SK-MEL-5 (cell line): ENCODE results near the gene SMIM35. TPM values are rescaled to one million over a fixed set of nuclear protein-coding genes. Genes with fewer than 3 reads are reported as not detected.

Source experiments
- DNase-seq: peaks from one replicate; pipeline ENCODE4 v3.0.0-alpha.2; 2016; ENCODE audit warnings: low read depth, low spot score
- in situ Hi-C: cut with HindIII; loops from 2 replicates; pipeline ENCODE4 v1.10.0; 2016; ENCODE audit warnings: low sequenced_read_pairs, high pct_unique_total_duplicates, low pct_unique_long_range_greater_than_20kb
- total RNA-seq: library from RNA; depleted of rRNA; stranded (reverse); fragments of >200 nt; shearing (Covaris generic); gene quantifications from 2 replicates; pipeline ENCODE4 v1.2.3, GENCODE V29; 2014

SMIM35 gene
- total RNA-seq, 1 experiment from 2014 or later, result not detected

DNA sequence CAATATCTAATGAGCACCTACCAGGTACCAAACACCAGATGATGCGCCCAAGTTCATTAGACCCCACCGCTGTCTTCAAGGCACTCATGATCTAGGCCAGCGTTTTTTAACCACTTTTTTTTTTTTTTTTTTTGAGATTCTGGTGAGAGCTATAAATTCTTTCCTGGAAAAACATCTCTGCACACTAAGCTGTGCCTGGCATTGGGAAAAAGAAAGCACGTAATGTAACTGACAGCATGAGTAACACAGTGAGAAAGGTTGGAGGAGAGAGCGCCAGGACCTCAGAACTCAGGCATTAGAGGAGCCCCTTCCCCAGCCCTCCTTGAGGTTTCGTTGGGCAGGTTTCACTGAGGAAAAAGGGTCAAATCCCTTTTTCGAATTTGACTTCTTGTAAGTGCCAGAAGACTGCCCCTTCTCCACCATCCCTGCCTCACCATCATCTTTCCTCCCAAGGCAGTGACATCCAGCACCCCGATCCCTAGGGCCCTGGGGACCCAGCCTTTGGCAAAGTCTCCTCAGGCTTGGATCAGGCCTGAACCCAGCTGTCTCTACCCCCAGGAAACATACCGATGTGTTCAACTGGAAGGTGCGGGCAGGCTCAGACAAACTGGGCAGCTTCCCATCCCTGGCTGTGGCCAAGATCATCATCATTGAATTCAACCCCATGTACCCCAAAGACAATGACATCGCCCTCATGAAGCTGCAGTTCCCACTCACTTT is 26.1 kb upstream of the SMIM35 start:
- in situ Hi-C loops, result no loop called here
- no peak for DNase-seq

DNA sequence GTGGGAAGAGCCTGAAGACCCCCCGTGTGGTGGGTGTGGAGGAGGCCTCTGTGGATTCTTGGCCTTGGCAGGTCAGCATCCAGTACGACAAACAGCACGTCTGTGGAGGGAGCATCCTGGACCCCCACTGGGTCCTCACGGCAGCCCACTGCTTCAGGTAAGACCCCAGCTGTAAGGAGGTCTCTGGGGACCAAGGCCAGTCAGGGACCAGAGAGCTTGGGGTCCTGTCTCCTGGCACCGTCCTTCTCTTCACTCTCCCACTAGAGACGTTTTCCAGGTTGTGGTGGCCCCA is 24.9 kb upstream of the SMIM35 start:
- in situ Hi-C loops, result no loop called here
- no peak for DNase-seq

DNA sequence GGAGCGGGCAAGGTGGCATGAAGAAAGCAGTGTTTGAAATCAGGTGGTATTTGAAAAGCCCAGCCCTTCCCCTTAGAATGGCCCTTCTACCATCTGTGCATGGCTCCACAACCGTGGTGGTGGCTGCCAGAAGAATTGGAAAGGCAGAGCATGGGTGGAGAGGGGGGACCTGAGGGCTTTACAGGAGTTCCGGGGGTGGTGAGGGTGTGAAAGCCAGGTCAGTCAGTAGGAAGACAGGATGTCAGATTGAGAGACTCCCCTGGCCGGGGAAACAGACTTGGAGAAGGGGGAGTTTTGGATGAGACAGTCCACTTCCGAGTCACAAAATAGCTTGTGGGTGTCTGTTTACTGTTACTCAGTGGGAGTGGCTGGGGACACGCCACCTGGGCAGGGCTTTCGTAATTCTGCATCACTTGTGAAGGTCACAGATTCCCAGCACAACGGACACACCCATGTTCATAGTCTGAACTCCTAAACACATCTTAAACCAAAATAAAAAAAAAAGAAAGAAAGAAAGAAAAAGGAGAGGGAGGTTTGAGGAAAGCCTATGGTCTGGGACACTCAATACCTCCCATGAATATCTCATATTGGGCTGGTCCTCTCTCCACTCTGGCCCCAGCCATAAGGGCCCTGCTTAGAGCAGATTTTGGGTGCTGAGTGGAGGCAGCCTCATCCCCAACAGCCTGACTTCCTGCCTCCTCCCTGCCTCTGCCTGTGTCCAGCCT is 24.4 kb upstream of the SMIM35 start:
- in situ Hi-C loops, result no loop called here

DNA sequence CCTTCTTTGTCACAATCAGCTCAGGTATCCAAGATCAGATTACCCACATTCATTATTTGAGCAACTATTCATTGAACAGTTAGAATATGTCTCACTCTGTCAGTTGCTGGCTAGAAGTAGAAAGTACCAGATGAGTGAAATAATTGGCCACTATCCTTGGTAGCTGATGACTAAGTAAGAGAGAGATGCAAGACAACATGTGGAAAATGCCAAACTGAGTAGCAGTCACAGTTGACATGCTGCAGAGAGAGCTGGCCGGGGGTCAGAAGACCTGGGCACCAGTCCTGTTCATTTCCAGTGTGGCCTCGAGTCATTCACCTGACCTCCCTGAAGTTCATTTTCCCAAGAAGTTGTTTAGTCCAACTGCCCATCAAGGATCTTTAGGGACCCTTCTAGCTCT is 22.5 kb upstream of the SMIM35 start:
- in situ Hi-C loops, result no loop called here
- DNase-seq, result no peak

More for the DNA sequence above, 24.4 kb upstream of the SMIM35 start:
- no peak for DNase-seq

DNA sequence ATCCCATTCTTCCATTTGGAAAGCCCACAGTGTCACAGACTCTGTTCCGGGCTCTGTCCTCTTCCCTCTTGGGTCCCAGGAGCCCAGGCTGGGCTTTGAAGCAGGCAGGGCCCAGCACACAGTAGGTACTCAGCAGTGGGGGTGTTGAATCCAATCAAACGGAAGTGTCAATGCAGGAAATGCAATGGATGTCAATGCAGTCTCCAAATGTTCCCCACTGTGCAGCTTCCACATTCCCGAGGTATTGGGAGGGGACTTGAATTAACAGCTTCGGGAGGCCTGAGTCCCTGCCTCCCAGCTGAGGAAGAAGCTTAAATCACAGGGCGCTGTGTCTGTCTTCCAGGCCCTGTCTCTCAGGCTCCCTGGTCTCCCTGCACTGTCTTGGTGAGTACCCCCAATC is 21.8 kb upstream of the SMIM35 start:
- in situ Hi-C loops, result no loop called here
- no peak for DNase-seq

DNA sequence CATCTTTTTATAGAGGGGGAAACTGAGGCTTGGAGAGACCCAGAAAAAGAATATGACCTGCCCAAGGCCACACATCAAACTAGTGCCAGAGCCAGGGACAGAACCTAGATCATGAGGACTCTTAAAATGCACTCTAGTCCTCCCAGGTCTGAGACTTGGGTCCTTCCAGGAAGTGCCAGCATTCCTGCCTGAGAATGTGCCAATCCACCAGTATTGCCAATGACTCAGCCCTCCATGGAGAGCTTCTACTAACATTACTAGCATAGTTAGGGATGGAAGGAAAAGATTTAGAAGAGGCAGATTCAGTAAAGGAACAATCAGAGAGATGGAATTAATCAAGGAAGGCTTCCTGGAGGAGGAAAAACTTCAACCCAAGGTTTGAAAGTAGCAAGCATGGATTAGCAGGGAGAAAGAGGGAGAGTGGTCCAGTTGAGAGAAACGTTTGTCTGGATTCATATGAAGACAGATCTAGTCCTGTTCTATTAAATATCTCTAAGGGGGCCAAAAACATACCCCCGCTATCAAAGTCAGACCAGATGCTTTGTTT is 20.1 kb upstream of the SMIM35 start:
- DNase-seq, result no peak
- in situ Hi-C loops, result no loop called here

DNA sequence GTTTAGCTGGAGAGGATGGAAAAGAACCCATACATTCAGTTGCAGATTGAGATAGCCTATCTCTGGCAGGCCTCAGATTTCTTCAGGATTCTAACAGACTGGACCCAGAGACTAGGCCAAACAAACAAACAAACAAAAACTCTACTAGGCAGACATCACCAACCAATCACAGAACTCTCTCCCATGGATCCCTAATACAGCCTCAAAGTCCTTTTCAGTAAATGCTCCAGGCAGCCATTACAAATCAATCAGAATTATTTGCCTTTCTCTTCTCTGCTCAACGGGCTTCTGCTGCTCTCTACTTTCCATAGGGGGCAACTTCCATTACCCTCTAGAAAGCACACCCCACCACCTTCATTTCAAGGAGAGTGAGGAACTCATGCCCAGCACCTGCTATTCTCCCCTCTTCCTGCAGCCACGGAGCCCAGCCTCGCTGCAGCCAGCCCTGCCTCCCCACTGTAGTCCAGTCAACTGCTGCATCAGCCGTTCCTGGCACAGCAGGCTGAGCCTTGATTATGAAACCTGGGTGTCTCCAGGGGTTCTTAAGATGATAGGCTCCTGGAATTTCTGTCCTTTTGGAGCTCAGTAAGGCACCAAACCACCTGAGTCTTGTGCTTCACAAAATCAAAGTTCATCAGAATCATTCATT is 19.0 kb upstream of the SMIM35 start:
- in situ Hi-C loops, result no loop called here

DNA sequence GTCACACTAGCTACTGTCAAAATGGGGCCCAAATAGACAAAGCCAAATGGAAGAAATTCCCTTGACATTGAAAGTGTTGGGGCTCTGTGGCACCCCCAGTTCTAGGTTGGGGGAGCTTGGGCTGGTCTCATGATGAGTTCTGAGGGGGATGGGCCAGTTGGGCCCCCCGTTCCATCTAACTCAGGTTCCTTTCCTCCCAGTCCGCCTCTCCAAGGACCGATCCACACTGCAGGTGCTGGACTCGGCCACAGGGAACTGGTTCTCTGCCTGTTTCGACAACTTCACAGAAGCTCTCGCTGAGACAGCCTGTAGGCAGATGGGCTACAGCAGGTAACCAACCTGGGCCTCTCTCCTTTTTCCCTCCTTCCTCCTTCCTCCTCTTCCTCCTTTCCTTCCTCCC is 17.7 kb upstream of the SMIM35 start:
- in situ Hi-C loops, result no loop called here
- no peak for DNase-seq

More for the DNA sequence above, 19.0 kb upstream of the SMIM35 start:
- no peak for DNase-seq

DNA sequence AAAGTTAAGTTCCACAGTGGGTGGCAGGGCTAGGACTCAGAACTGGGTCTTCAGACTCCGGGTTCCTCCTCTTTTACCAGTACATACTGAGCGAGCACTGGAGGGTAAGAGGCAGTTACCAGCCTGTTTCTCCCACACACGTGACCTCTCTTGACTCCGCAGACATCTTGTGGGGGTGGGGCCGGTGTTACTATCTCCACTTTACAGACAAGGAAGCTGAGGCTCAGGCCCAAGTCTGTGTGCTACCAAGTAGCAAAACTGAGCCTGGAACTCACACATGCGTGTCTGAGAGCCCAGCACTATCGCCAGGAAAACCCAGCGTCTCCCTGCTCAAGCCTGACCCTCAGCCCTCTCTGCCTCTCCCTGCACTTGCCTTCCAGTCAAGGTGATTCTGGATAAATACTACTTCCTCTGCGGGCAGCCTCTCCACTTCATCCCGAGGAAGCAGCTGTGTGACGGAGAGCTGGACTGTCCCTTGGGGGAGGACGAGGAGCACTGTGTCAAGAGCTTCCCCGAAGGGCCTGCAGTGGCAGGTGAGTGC is 16.0 kb upstream of the SMIM35 start:
- in situ Hi-C loops, result no loop called here
- no peak for DNase-seq

DNA sequence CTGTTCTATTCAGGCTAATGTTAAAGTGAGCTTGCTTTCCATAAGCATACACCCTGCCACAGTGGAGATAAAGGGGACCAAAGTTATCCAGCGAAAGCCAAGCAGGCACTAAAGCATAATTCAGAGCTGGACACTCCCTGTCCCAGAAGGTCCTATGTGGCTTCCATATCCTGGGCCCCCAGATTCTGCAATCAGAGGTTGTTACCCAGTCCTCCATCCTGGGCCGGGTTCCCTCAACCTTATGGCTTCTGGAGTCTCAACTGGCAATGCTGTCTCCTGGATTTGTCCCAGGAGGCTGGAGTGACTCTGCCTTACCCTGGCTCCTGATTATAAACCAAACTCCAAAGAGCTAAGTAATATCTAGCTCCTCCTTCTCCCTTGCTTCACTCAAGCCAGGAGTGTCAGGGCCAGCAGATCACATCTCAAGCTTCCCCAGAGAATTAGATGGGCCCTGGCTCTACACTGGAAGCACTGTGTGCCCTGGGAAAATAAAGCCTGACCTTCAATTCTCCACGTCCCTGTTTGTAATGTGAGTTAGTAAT is 14.0 kb upstream of the SMIM35 start:
- DNase-seq, result no peak
- in situ Hi-C loops, result no loop called here

DNA sequence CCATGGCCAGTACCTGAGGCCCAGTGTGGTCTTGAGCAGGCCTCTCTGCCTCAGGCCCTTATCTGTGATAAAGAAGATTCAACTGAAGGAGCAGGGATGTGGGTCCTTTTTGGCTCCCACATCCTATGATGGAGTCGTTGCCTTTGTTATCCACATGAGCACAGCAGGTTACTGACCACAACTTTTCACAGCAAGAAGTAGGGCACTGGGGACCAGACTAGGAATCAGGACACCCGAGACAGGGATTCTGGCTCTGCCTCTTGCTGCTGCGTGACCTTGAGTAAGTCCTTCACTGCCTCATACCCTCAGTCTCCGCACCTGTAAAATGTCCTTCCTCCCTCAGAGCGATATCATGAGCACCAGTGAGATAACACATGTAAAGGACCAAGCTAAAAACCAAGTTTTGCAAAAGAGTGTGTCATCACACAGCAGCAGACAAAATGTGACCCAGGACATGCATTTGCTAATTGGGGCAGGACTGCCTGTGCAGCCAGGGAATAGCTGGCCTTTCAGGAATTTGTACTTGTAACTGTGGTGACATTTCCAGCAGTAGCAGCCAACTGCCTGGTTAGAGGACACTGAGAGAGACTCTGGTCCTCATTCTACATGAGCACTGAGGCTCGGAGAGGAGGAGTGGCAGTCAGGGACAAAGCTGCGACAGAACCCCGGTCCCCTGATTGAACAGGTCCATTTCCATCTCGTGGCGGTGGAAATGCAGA is 13.2 kb upstream of the SMIM35 start:
- in situ Hi-C loops, result no loop called here

DNA sequence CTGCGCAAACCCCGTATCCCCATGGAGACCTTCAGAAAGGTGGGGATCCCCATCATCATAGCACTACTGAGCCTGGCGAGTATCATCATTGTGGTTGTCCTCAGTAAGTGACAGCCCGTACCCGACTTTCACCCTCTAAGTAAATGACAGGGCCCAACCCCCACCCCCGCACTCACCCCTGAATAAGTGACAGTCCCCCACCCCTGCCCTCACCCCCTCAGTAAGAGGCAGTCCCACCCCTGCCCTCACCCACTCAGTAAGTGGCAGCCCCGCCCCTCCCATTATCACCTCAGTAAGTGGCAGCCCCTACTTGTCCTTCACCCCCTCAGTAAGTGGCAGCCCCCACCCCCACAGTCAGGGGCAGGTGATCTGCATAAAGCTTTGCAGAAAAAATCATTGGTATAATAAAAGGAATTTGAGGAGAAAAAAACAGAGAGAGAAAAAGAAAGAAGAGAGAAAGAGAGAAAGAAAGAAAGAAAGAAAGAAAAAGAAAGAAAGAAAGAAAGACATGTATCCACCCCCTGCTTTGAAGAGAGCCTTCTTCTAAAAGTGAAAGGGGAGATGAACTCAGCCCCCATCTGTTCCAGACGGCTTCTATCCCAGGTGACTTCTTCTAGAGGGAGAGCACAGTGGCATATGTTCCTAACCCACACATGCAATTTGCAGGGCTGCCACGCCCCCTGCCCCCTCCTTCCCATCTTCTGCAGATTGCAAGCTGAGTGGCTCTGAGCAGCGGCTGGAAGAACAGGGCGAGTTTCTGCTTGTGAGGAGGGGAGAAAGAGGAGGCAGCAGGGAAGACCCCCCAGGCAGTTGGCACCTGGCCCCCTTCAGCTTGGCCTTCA is 12.5 kb upstream of the SMIM35 start:
- DNase-seq, result no peak
- in situ Hi-C loops, result no loop called here

More for the DNA sequence above, 13.2 kb upstream of the SMIM35 start:
- DNase-seq, result no peak

DNA sequence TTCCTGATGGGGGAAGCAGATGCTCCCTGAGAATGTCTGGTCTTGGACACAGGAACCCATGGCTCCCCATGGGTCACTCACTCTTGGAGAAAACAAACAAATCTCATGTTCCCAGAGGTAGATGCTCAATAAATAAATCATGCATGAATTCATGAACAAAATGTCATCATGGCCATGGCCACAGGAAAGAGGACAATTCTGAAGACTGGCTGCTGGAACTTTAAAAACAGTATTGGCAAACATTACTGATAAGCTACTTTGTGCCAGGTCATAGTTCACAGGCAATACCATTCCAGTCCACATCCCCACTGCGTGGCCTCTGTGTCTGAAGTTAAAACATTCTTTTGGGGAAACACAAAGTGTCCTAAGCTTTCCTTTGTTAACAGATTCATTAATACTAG is 9.2 kb upstream of the SMIM35 start:
- in situ Hi-C loops, result no loop called here
- DNase-seq, result no peak

DNA sequence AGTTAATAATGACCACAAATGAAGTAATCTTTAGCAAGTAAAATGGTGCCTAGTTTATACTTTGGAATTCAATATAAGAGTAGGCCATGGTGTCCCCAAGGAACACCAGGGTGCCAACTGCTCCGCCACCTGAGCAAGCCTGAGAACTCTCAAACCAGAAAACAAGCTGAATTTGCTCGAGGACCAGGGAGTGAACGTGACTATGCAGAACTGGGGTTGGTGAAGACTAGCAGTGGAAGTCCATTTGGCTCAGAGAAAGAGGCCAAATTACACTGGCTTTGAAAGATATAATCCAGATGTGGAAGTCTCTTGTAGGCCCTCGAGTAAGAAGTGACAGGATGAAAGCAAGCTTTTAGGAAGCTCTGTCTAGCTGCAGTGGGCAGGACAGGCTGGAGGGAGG is 8.7 kb upstream of the SMIM35 start:
- in situ Hi-C loops, result no loop called here
- no peak for DNase-seq

DNA sequence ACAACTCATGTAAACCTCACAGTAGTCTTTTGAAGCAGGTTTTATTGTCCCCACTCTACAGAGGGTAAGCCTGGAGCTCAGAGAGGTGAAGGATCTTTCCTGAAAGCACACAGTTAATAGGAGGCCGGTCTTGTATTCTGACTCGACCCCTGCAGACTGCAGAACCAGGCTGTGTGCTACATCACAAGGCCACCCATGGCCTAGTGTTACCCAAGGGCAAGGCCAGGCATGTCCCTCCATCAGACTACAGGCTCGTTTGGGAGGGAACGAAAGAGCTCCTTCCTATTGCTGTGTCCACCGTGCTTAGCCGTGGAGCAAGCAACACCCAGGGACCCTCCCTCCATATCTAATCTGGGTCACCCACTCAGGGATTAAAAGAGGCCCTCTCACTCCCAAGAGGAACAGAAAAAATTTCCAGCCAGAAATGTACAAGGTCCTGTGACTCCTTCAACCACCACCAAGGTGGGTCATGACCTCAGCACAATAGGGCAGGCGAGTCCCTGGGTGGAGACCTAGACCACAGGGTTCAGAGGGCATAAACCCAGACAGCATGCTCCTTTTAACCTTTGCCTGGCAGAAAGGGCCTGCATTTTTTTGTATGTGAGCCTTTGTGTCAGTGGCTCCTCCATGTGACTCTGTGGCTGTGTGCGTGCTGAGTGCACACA is 6.3 kb upstream of the SMIM35 start:
- in situ Hi-C loops, result no loop called here
- no peak for DNase-seq

DNA sequence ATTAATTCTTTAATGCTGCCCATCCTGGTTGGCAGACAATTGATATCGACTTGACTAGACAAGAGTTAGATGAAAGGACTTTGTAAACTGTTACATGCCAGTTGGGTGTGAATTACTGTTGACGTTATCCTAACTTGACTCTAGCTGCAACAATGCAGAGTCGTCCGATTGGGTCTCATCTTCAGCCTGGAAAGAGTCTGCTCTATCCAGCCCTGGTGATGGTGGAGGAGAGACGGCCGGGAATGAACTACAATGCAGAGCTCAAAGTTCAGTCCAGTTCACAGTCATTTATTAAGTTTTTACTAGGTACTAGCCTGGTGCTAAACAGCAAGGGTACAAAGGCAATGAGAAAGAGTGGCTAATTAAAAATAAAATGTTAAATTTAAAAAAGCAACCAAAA is 4.9 kb upstream of the SMIM35 start:
- DNase-seq, result no peak
- in situ Hi-C loops, result no loop called here
